A673 (cell line): ENCODE data around the gene MAB21L4. TPM values are rescaled to one million over a fixed set of nuclear protein-coding genes. Genes with fewer than 3 reads are reported as not detected.

Source experiments
- BruUV-seq: library from RNA; stranded (reverse); fragments of 400-500 nt; replicated peaks from 2 replicates; lab custom pipeline; 2021; lab: Mats Ljungman, UMichigan
- CTCF ChIA-PET: fragments of 300-600 bp; sonication (Branson Sonifier 250); formaldehyde crosslinking; loops from one replicate; lab custom pipeline; 2022; ENCODE audit warnings: antibody characterized with exemption; lab: Charles Lee
- POLR2A ChIA-PET: fragments of 300-600 bp; sonication (Branson Sonifier 250); formaldehyde crosslinking; loops from one replicate; lab custom pipeline; 2022; ENCODE audit warnings: antibody characterized with exemption; ENCODE audit not compliant: low non-redundant PET; lab: Charles Lee
- DNase-seq: peaks from one replicate; pipeline ENCODE4 v3.0.0-alpha.2; 2015; ENCODE audit warnings: low spot score
- H3K27ac ChIP-seq: fragments of 200-600 bp; sonication (generic); 2 replicates; pipeline ENCODE4 v1.5.1; 2016; ENCODE audit warnings: mixed run types, low read depth, mild to moderate bottlenecking, mixed read lengths, antibody characterized with exemption, low read length; ENCODE audit not compliant: poor library complexity, severe bottlenecking
- H3K27me3 ChIP-seq: fragments of 200-600 bp; sonication (generic); replicated peaks from 2 replicates; pipeline ENCODE4 v1.6.1; 2017; ENCODE audit warnings: mixed run types, low read depth, mild to moderate bottlenecking, mixed read lengths, antibody characterized with exemption, low read length; ENCODE audit not compliant: insufficient read depth, poor library complexity
- H3K36me3 ChIP-seq: fragments of 200-600 bp; sonication (generic); 2 replicates; pipeline ENCODE4 v1.6.1; 2016; ENCODE audit warnings: mixed run types, mild to moderate bottlenecking, mixed read lengths, antibody characterized with exemption, low read length; ENCODE audit not compliant: insufficient read depth, poor library complexity, severe bottlenecking
- H3K4me1 ChIP-seq: fragments of 200-600 bp; sonication (generic); 2 replicates; pipeline ENCODE4 v1.6.1; 2017; ENCODE audit warnings: mixed run types, mild to moderate bottlenecking, mixed read lengths, antibody characterized with exemption, low read length; ENCODE audit not compliant: insufficient read depth, poor library complexity, severe bottlenecking
- H3K4me3 ChIP-seq: fragments of 200-600 bp; sonication (generic); 2 replicates; pipeline ENCODE4 v1.5.1; 2016; ENCODE audit warnings: low read depth, mixed run types, mild to moderate bottlenecking, mixed read lengths, low read length; ENCODE audit not compliant: poor library complexity, severe bottlenecking
- H3K9me3 ChIP-seq: fragments of 200-600 bp; sonication (generic); 2 replicates; pipeline ENCODE4 v1.6.1; 2016; ENCODE audit warnings: mixed run types, low read depth, mild to moderate bottlenecking, mixed read lengths, antibody characterized with exemption, low read length; ENCODE audit not compliant: poor library complexity, severe bottlenecking
- EZH2 ChIP-seq: fragments of 200-600 bp; sonication (generic); IDR thresholded peaks from 2 replicates; pipeline ENCODE4 v1.6.1; 2017; ENCODE audit warnings: borderline replicate concordance, low read depth, mild to moderate bottlenecking, mixed read lengths, antibody characterized with exemption, low read length; ENCODE audit not compliant: poor library complexity, severe bottlenecking
- intact Hi-C: fragments of 100-400 bp; cut with micrococcal nuclease; formaldehyde crosslinking; loops from one replicate; pipeline ENCODE4 v1.10.0; 2022; ENCODE audit not compliant: unreplicated experiment
- total RNA-seq: library from RNA; stranded (reverse); gene quantifications from 2 replicates; pipeline ENCODE4 v1.2.3, GENCODE V29; 2021
- TF ChIP-seq, protein P1 (sequence below): fragments of 300-800, 200-600 bp; sonication (generic); conservative IDR thresholded peaks from 2 replicates; pipeline ENCODE4 v1.5.1; 2017; ENCODE audit warnings: low read depth, mild to moderate bottlenecking, antibody characterized with exemption, low read length, moderate library complexity, mixed read lengths

MAB21L4 gene
- total RNA-seq, 1 experiment from 2014 or later: not detected

DNA sequence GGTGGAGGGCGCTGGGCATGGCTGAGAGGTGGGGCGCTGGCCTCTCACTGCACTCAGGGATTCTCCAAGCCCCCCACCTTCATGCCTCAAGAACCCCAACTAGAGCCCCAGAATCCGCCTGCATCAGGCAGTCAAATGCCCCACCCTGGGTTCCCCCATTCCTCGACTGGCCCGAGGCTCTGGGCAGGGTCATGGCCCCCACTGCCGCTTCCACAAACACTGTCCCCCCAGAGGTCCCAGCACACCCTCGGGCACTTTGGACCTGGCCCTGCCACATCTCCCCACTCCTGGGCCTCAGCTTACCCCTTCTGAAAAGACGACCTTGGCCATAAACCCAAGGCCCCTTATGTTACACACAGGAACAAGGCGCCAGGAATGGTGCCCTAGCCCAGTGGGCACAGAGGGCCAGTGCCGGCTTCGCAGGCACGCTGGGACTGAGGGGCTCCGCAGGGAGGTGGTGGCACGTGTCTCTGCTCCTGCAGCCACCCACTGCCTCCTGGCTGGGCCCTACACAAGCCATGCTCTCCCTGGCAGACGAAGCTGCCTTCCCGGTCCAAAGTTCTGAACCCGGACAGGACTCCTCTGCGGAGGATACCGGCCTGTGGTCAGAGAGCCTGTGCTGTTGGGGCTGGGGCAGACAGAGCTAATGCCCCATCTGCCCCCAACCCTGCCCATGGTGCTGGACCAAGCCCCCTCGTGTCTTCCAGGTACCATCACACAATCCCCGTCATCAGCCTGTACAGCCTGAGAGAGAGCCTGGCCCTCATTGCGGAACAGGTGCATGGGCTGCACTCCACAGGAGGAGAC, 20.5 kb downstream of the MAB21L4 start:
- Histone ChIP-seq H3K9me3 (no peaks in the 10 kb centered on the region), H3K27me3 (no peaks in the 10 kb centered on the region), H3K4me1 (no peaks in the 10 kb centered on the region), H3K27ac (no peak overlapping the region), H3K4me3 (no peak overlapping the region), H3K36me3 (no peaks in the 10 kb centered on the region)
- no peak for TF ChIP-seq EZH2
- TF ChIP-seq, protein P1, sequence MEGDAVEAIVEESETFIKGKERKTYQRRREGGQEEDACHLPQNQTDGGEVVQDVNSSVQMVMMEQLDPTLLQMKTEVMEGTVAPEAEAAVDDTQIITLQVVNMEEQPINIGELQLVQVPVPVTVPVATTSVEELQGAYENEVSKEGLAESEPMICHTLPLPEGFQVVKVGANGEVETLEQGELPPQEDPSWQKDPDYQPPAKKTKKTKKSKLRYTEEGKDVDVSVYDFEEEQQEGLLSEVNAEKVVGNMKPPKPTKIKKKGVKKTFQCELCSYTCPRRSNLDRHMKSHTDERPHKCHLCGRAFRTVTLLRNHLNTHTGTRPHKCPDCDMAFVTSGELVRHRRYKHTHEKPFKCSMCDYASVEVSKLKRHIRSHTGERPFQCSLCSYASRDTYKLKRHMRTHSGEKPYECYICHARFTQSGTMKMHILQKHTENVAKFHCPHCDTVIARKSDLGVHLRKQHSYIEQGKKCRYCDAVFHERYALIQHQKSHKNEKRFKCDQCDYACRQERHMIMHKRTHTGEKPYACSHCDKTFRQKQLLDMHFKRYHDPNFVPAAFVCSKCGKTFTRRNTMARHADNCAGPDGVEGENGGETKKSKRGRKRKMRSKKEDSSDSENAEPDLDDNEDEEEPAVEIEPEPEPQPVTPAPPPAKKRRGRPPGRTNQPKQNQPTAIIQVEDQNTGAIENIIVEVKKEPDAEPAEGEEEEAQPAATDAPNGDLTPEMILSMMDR: no peak
- POLR2A ChIA-PET: no interaction called here
- DNase-seq: no peak
- BruUV-seq: no TSS peak
- CTCF ChIA-PET: no interaction called here
- intact Hi-C loops: no loop called here

DNA sequence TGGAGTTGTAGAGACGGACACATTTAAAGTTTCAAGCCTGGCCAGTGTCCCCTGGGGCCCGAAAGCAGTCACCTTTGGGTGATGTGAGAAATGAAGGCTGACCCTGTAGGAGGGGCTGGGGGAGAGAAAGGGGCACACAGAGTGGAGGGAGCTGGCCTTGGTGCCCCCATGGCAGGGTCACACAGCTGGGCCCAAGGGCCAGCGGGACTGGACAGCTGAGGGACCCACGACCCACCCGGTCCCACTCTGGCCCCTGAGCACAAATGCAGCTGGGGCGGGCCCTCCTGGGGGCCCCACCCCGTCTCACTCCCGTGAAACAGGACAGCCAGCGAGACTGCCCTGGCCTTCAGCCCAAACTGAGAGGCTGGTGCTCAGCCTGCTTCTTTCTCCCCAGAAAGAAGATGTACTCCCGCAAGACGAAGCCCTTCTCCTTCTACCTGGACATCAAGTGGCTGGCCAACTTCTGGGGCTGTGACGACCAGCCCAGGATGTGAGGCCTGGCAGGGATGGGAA, 21.2 kb downstream of the MAB21L4 start:
- CTCF ChIA-PET: no interaction called here
- BruUV-seq: no TSS peak
- no peak for DNase-seq
- no peaks in the 10 kb centered on the region for H3K27me3 ChIP-seq
- H3K4me3 ChIP-seq: no peak overlapping the region
- intact Hi-C loops: no loop called here
- H3K27ac ChIP-seq: no peak overlapping the region
- no peaks in the 10 kb centered on the region for H3K4me1 ChIP-seq
- H3K9me3 ChIP-seq: no peaks in the 10 kb centered on the region
- no peaks in the 10 kb centered on the region for H3K36me3 ChIP-seq
- TF ChIP-seq EZH2: no peak
- TF ChIP-seq, protein P1: no peak
- POLR2A ChIA-PET: no interaction called here

DNA sequence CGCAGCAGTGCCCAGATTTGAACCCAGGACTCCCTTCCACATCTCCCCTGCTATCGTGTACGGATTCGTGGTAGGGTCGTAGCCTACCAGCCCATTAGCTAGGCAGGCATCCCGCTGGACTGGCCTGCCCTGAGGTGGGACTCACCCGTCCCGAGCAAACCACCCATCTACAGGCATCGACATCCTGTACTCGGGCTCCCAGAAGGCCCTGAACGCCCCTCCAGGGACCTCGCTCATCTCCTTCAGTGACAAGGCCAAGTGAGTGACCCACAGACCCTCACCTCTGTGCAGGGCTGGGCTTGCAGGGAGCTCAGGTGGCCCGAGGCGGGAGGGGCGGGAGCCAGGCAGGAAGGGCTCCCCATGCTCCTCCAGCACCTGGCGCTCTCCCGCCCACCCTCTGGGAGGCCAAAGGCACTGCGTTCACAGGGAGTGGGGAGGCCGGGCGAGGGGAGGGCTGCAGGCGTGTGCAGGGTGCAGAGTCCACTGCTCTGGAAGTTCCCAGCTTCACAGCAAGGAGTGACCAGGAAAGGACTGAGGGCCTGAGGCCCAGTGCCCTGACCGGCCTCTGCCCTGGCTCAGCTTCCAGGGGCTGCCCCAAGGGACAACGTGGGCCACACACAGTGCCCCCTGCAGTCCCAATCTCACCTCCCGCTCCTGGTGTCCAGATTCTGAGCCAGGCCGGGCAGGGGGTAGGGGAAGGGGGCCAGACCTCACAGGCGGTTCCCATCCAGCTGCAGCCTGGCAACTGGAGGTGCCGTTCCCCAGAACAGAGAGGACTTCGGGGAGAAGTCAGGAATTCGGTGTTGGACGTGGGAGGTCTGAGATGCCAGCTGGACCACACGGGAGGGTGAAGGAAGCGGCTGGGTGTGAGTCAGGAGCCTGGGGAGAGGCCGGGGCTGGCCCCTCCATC, 21.9 kb downstream of the MAB21L4 start:
- ChIA-PET CTCF (no interaction called here), POLR2A (no interaction called here)
- no peaks in the 10 kb centered on the region for H3K9me3 ChIP-seq
- no peaks in the 10 kb centered on the region for H3K27me3 ChIP-seq
- no peaks in the 10 kb centered on the region for H3K4me1 ChIP-seq
- BruUV-seq: no TSS peak
- H3K27ac ChIP-seq: no peak overlapping the region
- H3K4me3 ChIP-seq: no peak overlapping the region
- TF ChIP-seq EZH2: no peak
- intact Hi-C loops: no loop called here
- H3K36me3 ChIP-seq: no peaks in the 10 kb centered on the region
- no peak for DNase-seq
